GM06990 (cell line): Measurements from ENCODE around the gene SOHLH1.

ENCODE experiments used
- DNase-seq: peaks from one replicate; pipeline ENCODE4 v3.0.0-alpha.2; 2011; ENCODE audit not compliant: insufficient read length; ENCODE audit errors: extremely low read depth
- H3K27me3 ChIP-seq: replicated peaks from 2 replicates; pipeline ENCODE4 v1.6.0; 2011; ENCODE audit warnings: low read length; ENCODE audit not compliant: control insufficient read depth, insufficient read depth
- H3K36me3 ChIP-seq: 2 replicates; pipeline ENCODE4 v1.5.1; 2011; ENCODE audit warnings: low read length; ENCODE audit not compliant: control insufficient read depth, insufficient read depth
- H3K4me3 ChIP-seq: replicated peaks from 2 replicates; pipeline ENCODE4 v1.5.1; 2011; ENCODE audit warnings: low read depth, mild to moderate bottlenecking, control low read depth, low read length
- TF ChIP-seq, protein P1 (sequence below): IDR thresholded peaks from 2 replicates; pipeline ENCODE4 v1.5.1; 2011; ENCODE audit warnings: low read length, control low read depth, mild to moderate bottlenecking, inconsistent platforms; ENCODE audit not compliant: insufficient read depth, poor library complexity, severe bottlenecking

Gene SOHLH1

DNA sequence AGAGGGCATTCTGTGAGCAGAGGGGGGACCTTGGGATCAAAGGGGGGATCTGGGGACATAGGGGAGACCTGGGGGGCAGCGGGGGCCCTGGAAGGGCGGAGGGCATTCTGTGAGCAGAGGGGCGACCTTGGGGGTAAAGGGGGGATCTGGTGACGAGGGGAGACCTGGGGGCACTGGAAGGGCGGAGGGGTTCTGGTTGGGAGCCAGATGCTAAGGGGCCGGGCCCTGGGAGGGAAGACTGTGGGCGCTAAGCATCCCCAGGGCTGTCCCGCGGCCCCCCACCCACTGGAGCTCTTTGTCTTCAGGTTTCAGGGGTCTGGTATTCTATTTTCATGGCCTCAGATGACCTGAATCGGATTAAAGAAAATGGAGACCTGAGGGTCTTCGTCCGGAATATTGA is 35.4 kb downstream of the SOHLH1 start:
- TF ChIP-seq, protein P1, sequence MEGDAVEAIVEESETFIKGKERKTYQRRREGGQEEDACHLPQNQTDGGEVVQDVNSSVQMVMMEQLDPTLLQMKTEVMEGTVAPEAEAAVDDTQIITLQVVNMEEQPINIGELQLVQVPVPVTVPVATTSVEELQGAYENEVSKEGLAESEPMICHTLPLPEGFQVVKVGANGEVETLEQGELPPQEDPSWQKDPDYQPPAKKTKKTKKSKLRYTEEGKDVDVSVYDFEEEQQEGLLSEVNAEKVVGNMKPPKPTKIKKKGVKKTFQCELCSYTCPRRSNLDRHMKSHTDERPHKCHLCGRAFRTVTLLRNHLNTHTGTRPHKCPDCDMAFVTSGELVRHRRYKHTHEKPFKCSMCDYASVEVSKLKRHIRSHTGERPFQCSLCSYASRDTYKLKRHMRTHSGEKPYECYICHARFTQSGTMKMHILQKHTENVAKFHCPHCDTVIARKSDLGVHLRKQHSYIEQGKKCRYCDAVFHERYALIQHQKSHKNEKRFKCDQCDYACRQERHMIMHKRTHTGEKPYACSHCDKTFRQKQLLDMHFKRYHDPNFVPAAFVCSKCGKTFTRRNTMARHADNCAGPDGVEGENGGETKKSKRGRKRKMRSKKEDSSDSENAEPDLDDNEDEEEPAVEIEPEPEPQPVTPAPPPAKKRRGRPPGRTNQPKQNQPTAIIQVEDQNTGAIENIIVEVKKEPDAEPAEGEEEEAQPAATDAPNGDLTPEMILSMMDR = no peak
- Histone ChIP-seq H3K4me3 (no peak overlapping the region), H3K36me3 (no peaks in the 10 kb centered on the region), H3K27me3 (no peaks in the 10 kb centered on the region)
- DNase-seq = no peak

DNA sequence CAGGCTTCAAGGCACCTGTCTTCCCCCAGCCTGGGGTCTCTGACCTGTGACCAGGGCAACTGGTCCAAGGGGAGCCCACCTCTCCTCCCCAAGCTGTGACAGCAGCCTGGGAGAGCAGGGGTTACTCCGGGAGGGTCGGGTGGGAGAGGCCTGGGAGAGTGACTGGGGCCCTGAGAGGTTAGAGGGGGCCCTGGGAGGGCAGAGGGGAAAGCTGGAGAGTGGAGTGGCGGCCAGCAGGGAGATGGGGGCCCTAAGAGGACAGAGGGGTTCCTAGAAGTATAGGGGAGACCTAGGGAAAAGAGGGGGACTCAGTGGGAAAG is 35.9 kb downstream of the SOHLH1 start:
- Histone ChIP-seq H3K27me3 (no peaks in the 10 kb centered on the region), H3K36me3 (no peaks in the 10 kb centered on the region), H3K4me3 (no peak overlapping the region)
- DNase-seq = no peak
- TF ChIP-seq, protein P1 = no peak

DNA sequence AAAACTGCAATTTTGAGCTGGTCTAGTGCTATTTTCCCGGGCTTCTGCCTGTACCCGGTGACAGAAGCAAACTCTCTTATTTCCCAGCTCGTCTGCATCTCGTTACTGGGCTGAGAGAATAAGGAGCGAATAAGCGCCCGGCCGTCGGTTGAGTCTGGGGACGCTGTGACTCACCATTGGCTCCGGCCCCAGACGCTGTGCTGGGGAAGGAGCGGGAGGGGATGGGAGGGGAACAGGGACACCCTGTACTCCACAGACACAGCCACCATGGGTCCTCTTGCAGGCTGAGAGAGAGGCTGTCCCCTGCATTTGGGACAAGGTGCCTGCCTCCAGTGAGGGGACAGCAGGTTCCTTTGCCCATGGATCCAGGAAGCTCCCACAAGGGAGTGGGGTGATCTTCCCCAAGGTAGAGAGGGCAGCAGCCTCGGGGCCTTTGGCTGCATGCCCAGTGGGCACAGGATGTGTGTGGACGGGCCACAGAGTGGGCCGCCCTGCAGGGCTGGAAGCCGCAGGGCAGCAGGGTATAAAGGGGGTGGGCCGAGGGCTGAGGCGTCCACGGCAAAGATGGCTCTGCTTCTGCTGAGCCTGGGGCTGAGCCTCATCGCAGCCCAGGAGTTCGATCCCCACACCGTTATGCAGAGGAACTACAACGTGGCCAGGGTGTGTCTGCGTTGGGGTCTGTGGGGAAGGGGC is 36.4 kb downstream of the SOHLH1 start, which contains the start of gene LCN9:
Gene LCN9, plus strand, starts transcription at position 552 of the 693 bp plus-strand sequence. Its CDS starts 13 bp downstream, at position 565.
- H3K27me3 ChIP-seq = no peaks in the 10 kb centered on the region
- no peaks in the 10 kb centered on the region for H3K36me3 ChIP-seq
- no peak for DNase-seq
- H3K4me3 ChIP-seq = no peak within 1 kb of the TSS
- TF ChIP-seq, protein P1 = no peak

DNA sequence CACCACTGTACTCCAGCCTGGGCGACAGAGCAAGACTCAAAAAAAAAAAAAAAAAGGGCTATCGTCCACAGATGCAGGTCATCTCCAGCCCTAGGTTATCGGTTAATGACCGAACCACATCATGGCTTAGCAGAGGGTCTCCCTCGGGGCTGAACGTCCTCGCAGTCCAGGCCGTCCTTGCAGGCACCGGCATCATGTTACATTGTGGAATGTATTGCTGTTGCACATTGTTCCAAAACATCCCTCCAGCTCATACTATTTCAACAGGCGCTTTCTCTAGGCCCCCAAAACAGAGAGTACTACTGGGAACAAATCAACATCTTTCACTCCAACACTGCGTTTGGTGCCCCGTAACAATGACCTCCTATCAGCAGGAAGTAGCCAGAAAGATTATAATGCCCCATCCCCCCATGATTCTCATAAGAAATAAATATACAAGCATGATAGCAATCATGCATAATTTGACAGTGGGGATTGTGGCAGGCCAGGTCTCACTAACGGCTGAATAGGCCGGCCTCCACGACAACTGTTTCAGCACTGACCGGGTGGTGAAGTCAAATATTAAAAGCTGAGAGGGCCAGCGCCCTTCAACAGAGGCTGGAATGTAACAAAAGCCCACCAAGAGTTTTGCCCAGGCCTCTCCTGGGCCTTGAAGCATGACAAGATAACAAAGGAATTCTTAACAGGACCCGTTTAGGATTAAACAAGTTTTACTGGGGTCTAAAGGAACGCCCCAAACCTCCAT is 37.3 kb downstream of the SOHLH1 start:
- no peaks in the 10 kb centered on the region for H3K36me3 ChIP-seq
- no peak for DNase-seq
- H3K27me3 ChIP-seq = no peaks in the 10 kb centered on the region
- no peak overlapping the region for H3K4me3 ChIP-seq
- TF ChIP-seq, protein P1 = no peak

DNA sequence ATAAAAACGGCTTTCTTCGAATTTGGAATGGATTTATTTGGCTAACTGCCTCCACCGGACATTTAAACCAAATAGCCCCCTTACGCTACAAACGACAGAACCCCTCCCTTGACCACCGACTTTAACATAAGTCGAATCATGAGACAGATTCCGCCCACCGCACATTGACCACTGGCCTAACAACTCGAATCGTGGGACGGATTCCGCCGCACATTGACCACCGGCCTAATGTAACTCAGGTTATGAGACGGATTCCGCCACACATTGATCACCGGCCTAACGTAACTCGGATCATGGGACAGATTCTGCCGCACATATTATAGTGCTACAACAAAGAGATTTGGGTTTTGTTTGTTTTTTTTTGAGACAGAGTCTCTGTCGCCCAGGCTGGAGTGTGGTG is 38.9 kb downstream of the SOHLH1 start:
- DNase-seq = no peak
- TF ChIP-seq, protein P1 = no peak
- H3K27me3 ChIP-seq = no peaks in the 10 kb centered on the region
- no peak overlapping the region for H3K4me3 ChIP-seq
- H3K36me3 ChIP-seq = no peaks in the 10 kb centered on the region
